PC-3 (cell line): ENCODE results near the gene SFSWAP.
"Not testable (repeated sequence)": the region's sequence is repeated elsewhere in the genome, so short reads cannot be mapped to it uniquely, and the experiment has no call there.

ENCODE experiments used
- EZH2 ChIP-seq: fragments of 300-600 bp; sonication (generic); IDR thresholded peaks from one replicate; pipeline ENCODE4 v1.6.1; 2017; ENCODE audit warnings: antibody characterized with exemption, mild to moderate bottlenecking, low read length; ENCODE audit not compliant: unreplicated experiment
- TF ChIP-seq, protein P1 (sequence below): fragments of 300-600 bp; sonication (generic); conservative IDR thresholded peaks from 2 replicates; pipeline ENCODE4 v1.5.1; 2017; ENCODE audit warnings: antibody characterized with exemption, low read depth, mild to moderate bottlenecking, low read length

DNA sequence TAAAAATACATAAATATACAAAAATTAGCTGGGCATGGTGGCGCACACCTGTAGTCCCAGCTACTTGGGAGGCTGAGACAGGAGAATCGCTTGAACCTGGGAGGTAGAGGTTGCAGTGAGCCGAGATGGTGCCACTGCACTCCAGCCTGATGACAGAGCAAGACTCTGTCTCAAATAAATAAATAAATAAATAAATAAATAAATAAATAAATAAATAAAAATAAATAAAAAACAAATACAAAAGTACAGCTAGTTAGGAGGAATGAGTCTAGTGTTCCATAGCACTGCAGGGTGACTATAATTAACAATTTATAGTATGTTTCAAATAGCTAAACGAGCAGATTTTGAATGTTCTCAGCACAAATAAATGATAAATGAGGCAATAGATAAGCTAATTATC is 4.2 kb upstream of the SFSWAP start:
- TF ChIP-seq, protein P1, sequence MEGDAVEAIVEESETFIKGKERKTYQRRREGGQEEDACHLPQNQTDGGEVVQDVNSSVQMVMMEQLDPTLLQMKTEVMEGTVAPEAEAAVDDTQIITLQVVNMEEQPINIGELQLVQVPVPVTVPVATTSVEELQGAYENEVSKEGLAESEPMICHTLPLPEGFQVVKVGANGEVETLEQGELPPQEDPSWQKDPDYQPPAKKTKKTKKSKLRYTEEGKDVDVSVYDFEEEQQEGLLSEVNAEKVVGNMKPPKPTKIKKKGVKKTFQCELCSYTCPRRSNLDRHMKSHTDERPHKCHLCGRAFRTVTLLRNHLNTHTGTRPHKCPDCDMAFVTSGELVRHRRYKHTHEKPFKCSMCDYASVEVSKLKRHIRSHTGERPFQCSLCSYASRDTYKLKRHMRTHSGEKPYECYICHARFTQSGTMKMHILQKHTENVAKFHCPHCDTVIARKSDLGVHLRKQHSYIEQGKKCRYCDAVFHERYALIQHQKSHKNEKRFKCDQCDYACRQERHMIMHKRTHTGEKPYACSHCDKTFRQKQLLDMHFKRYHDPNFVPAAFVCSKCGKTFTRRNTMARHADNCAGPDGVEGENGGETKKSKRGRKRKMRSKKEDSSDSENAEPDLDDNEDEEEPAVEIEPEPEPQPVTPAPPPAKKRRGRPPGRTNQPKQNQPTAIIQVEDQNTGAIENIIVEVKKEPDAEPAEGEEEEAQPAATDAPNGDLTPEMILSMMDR: not testable (repeated sequence)
- not testable (repeated sequence) for TF ChIP-seq EZH2
